Tibial nerve (tissue), 4 donors: ENCODE data around the gene ETDA. TPM values are rescaled to one million over a fixed set of nuclear protein-coding genes. Genes with fewer than 3 reads are reported as not detected.
"Not testable (repeated sequence)": the region's sequence is repeated elsewhere in the genome, so short reads cannot be mapped to it uniquely, and the experiment has no call there.

Experiments used
- DNase-seq, 2 donors: peaks; one replicate each; pipeline ENCODE4 v3.0.0-alpha.2; 2019; ENCODE audit warnings: low spot score in 2 of 2
- H3K27ac ChIP-seq, 4 donors: fragments of 200-600 bp; sonication (generic) in 3 of 4; one replicate each; pipeline ENCODE4 v1.5.1; 2017 to 2019; ENCODE audit warnings: mild to moderate bottlenecking in 1 of 4
- H3K27me3 ChIP-seq, 2 donors: fragments of 200-600 bp; sonication (generic) in 1 of 2; one replicate each; pipeline versions ENCODE4 v1.5.1 to v1.6.0; 2017 to 2019
- H3K36me3 ChIP-seq, 3 donors: fragments of 200-600 bp; sonication (generic); one replicate each; pipeline ENCODE4 v1.5.1; 2018 to 2019
- H3K4me1 ChIP-seq, 4 donors: fragments of 200-600 bp; sonication (generic) in 3 of 4; one replicate each; pipeline ENCODE4 v1.5.1; 2017 to 2019
- H3K4me3 ChIP-seq, 4 donors: fragments of 200-600 bp; sonication (generic) in 3 of 4; one replicate each; pipeline ENCODE4 v1.5.1; 2017 to 2019; ENCODE audit warnings: mild to moderate bottlenecking in 1 of 4, moderate library complexity in 1 of 4
- H3K9me3 ChIP-seq, 4 donors: fragments of 200-600 bp; sonication (generic) in 3 of 4; one replicate each; pipeline ENCODE4 v1.5.1; 2017 to 2019
- CTCF ChIP-seq, 5 experiments: fragments of 200-600 bp in 3 of 5; fragments of 450-650 bp in 2 of 5; sonication (generic) in 3 of 5; IDR thresholded peaks; one replicate each; pipeline ENCODE4 v1.5.1; 2016 to 2019; ENCODE audit warnings: antibody characterized with exemption in 5 of 5, mild to moderate bottlenecking in 3 of 5, moderate library complexity in 2 of 5
- EP300 ChIP-seq, 2 donors: sonication (generic); formaldehyde crosslinking; IDR thresholded peaks; one replicate each; pipeline ENCODE4 v1.6.1; 2017; ENCODE audit warnings: antibody characterized with exemption in 2 of 2, mild to moderate bottlenecking in 1 of 2
- POLR2A ChIP-seq, 2 donors: fragments of 450-650 bp; IDR thresholded peaks; one replicate each; pipeline ENCODE4 v1.6.1; 2017; ENCODE audit warnings: antibody characterized with exemption in 2 of 2, mild to moderate bottlenecking in 2 of 2, moderate library complexity in 2 of 2
- WGBS, 2 donors: methylation state at CpG; one replicate each; pipeline ENCODE4 v1.1.5; 2018; 5-methylcytosine and 5-hydroxymethylcytosine counted together
- total RNA-seq, 4 donors: library from RNA; depleted of rRNA; stranded (reverse); fragments of >200 nt; gene quantifications; one replicate each; pipeline ENCODE4 v1.1.0, GENCODE V29; 2016

The ETDA gene
- not detected for total RNA-seq

GRCh38 chrX:135252011-135252518, at the start of gene ETDA:
Gene ETDA, plus strand, starts transcription at chrX:135252061. Its CDS starts 1,216 bp downstream, at chrX:135253277.
- not testable (repeated sequence) for DNase-seq, H3K36me3 ChIP-seq, H3K9me3 ChIP-seq, H3K4me1 ChIP-seq, H3K27ac ChIP-seq, H3K4me3 ChIP-seq, H3K27me3 ChIP-seq
- WGBS, 2 donors = no CpG with 5 or more reads among the region's 1 CpG

DNA sequence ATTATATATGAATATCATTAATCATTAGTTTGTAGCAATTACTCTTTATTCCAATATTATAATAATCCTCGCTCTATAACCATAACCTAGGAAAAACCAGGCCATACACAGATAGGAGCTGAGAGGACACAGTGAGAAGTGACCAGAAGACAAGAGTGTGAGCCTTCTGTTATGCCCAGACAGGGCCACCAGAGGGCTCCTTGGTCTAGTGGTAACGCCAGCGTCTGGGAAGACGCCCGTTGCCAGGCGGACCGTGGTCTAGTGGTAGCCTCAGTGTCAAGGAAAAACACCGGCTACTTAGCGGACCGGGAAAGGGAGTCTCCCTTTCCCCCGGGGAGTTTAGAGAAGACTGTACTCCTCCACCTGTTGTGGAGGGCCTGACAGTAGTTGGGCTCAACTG, 45.4 kb upstream of the ETDA start:
- H3K4me1 ChIP-seq, H3K9me3 ChIP-seq, H3K4me3 ChIP-seq, H3K27me3 ChIP-seq, H3K27ac ChIP-seq, H3K36me3 ChIP-seq: not testable (repeated sequence)
- peak in 1 of 2 donors; percentile 6 for DNase-seq
- 28 to 41% methylated on average over 11 of the region's 11 CpGs for WGBS, 2 donors
- peak in 2 of 5 experiments; percentile 11 to 18 for TF ChIP-seq CTCF (IDR thresholded peaks at IDR 0.05)

DNA sequence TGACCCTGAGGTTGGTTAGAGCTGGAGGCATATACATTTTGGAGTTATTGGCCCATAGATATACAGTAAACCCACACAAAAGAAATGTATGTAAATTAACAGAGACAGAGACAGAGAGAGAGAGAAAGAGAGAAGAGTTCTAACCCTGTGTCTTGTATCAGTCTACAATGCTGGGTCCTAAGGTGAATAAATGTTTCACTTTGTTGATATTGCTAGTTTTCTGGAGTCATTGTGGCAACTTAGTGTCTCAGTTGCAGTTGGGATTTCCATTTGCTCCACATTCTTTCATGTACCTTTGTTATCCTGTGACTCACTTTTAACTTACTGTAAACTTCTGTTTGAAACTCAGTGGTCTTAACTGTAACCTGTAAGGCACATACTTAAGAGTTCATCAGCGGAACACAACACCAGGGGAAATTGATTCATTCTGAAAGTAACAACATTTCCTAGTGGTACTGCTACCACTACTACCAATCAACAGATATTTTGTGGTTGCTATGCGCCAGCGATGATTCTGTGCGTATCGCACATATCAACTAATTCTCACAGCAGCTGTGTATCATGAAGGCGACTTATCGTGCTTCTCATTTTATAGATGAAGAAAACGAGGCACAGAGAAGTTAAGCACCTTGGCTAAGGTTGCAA, 38.5 kb upstream of the ETDA start:
- H3K4me3 ChIP-seq = no peak overlapping the region
- H3K4me1 ChIP-seq = no peaks in the 10 kb centered on the region
- H3K9me3 ChIP-seq = no peaks in the 10 kb centered on the region
- H3K27me3 ChIP-seq = no peaks in the 10 kb centered on the region
- 87 to 89% methylated on average over 8 of the region's 8 CpGs for WGBS, 2 donors
- TF ChIP-seq CTCF (IDR thresholded peaks at IDR 0.05) = no peak
- no peak for DNase-seq
- no peaks in the 10 kb centered on the region for H3K36me3 ChIP-seq
- no peak overlapping the region for H3K27ac ChIP-seq

DNA sequence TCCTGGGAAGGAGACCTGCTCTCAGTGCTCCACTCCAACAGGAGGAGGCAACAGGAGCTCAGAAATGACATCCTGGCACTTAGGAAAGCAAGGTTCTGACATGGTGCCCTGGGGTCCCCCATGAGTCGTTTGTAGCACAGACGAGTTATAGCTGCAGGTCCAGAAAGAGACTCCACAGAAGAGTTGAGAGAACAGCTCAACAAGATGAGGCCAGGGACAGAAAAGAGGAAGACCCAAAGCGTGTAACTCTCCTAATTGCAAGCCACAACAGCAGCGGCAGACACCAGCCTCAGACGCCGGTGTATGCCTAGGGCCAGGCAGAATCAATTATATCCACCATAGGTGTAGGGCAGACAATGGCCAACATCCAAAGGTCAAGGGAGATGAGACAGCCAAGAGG, 5.9 kb upstream of the ETDA start:
- H3K27ac ChIP-seq, H3K27me3 ChIP-seq, H3K9me3 ChIP-seq, H3K36me3 ChIP-seq, DNase-seq, H3K4me3 ChIP-seq, H3K4me1 ChIP-seq: not testable (repeated sequence)
- no CpG with 5 or more reads among the region's 6 CpGs for WGBS, 2 donors

DNA sequence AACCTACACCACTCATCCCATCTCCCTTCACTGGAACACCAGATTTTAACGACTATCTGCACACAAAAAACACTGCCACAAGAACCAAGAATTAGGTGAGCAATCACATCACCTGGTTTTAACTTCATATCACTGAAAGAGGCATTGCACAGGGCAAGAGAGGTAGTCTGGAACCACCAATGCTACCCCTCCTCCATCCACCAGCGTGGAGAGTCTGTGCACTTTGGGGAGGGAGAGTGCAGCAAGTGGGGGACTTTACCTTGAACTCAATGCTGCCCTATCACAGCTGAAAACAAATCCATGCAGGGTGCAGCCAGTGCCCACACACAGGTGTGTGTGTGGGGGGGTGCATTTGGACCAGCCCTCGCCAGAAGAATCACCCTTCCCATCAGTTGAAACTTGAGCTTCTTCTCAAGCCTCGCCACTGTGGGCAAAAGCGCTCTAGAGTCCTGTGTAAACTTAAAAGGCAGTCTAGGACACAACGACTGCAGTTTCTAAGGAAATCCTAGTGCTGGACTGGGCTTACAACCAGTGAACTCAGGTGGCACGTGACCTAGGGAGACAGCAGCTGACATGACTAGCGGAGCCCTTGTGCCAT, 4.3 kb downstream of the ETDA start:
- not testable (repeated sequence) for H3K27me3 ChIP-seq, H3K27ac ChIP-seq, H3K4me1 ChIP-seq, DNase-seq, H3K4me3 ChIP-seq, H3K36me3 ChIP-seq
- H3K9me3 ChIP-seq = peaks cover 0 to 13% (median 0%) of the 10 kb centered on the region in 4 donors
- 73 to 100% methylated on average over 1 to 6 of the region's 8 CpGs for whole genome bisulfite sequencing, 2 donors

GRCh38 chrX:135256923-135257322, 5.1 kb downstream of the ETDA start:
- H3K4me3 ChIP-seq = no peak overlapping the region
- no peaks in the 10 kb centered on the region for H3K27me3 ChIP-seq
- no peak overlapping the region for H3K27ac ChIP-seq
- TF ChIP-seq POLR2A (IDR thresholded peaks at IDR 0.05) (no peak), CTCF (IDR thresholded peaks at IDR 0.05) (no peak), EP300 (IDR thresholded peaks at IDR 0.05) (no peak)
- H3K4me1 ChIP-seq = no peaks in the 10 kb centered on the region
- WGBS, 2 donors = 89 to 100% methylated on average over 6 of the region's 6 CpGs
- H3K9me3 ChIP-seq = peaks cover 0 to 13% (median 0%) of the 10 kb centered on the region in 4 donors
- no peaks in the 10 kb centered on the region for H3K36me3 ChIP-seq
- no peak for DNase-seq
